B cell (primary cell): ENCODE results near the gene MYOM1. TPM values are rescaled to one million over a fixed set of nuclear protein-coding genes. Genes with fewer than 3 reads are reported as not detected.

Experiments
- ATAC-seq: fragments of 200-7000 bp; cut with Tn5 transposase; one replicate; pipeline ENCODE4 v1.10.0; 2021; ENCODE audit warnings: low read depth, mild to moderate bottlenecking, moderate number of reproducible peaks, moderate library complexity
- CTCF ChIA-PET: fragments of 350-600 bp; sonication (Branson Sonifier 250); formaldehyde crosslinking; loops from one replicate; lab custom pipeline; 2021; ENCODE audit warnings: antibody characterized with exemption, inconsistent platforms; lab: Charles Lee
- POLR2A ChIA-PET: fragments of 350-600 bp; sonication (Branson Sonifier 250); formaldehyde crosslinking; loops from one replicate; lab custom pipeline; 2021; ENCODE audit warnings: antibody characterized with exemption; lab: Charles Lee
- DNase-seq: peaks from one replicate; pipeline ENCODE4 v3.0.0; 2013
- H2AFZ ChIP-seq: 2 replicates; pipeline ENCODE4 v1.6.1; 2012; ENCODE audit warnings: mild to moderate bottlenecking, low read depth, low read length; ENCODE audit not compliant: insufficient read depth, poor library complexity, severe bottlenecking
- H3K27ac ChIP-seq, 2 donors: 1 replicate in 1 of 2; 2 replicates in 1 of 2; pipeline ENCODE4 v1.5.1; 2012 to 2013; ENCODE audit warnings: low read length in 2 of 2, mild to moderate bottlenecking in 2 of 2, moderate library complexity in 1 of 2
- H3K27me3 ChIP-seq, 4 experiments: fragments of 200-600 bp in 1 of 4; sonication (generic) in 1 of 4; replicated peaks in 1 of 4; 1 replicate in 2 of 4; 2 replicates in 2 of 4; pipeline versions ENCODE4 v1.6.1 to v1.7.0; 2013 to 2016; ENCODE audit warnings: low read length in 3 of 4, mild to moderate bottlenecking in 2 of 4, mixed read lengths in 1 of 4, moderate library complexity in 1 of 4; ENCODE audit not compliant: insufficient read depth in 4 of 4, control insufficient read depth in 3 of 4; ENCODE audit errors: control extremely low read depth in 1 of 4
- H3K36me3 ChIP-seq, 2 experiments: replicated peaks in 1 of 2; 1 replicate in 1 of 2; 2 replicates in 1 of 2; pipeline versions ENCODE4 v1.6.1 to v1.7.1; 2013; ENCODE audit warnings: low read length in 1 of 2; ENCODE audit not compliant: insufficient read depth in 2 of 2, control insufficient read depth in 1 of 2; ENCODE audit errors: control extremely low read depth in 1 of 2, extremely low read depth in 1 of 2
- H3K4me1 ChIP-seq, 2 donors: fragments of 200-600 bp in 1 of 2; sonication (generic) in 1 of 2; 1 replicate in 1 of 2; 2 replicates in 1 of 2; pipeline versions ENCODE4 v1.5.1 to v1.6.1; 2013 to 2017; ENCODE audit warnings: low read length in 2 of 2; ENCODE audit not compliant: control insufficient read depth in 2 of 2, insufficient read depth in 2 of 2
- H3K4me2 ChIP-seq: replicated peaks from 2 replicates; pipeline ENCODE3; 2012; ENCODE audit warnings: mild to moderate bottlenecking, low read depth, low read length; ENCODE audit not compliant: poor library complexity, severe bottlenecking
- H3K4me3 ChIP-seq, 5 experiments: fragments of 200-600 bp in 1 of 5; sonication (generic) in 1 of 5; 1 replicate in 3 of 5; 2 replicates in 2 of 5; pipeline versions ENCODE4 v1.5.1 to v1.7.0; 2011 to 2016; ENCODE audit warnings: low read length in 4 of 5, mild to moderate bottlenecking in 4 of 5, low read depth in 2 of 5, control low read depth in 1 of 5, moderate library complexity in 1 of 5; ENCODE audit not compliant: insufficient read depth in 1 of 5; ENCODE audit errors: control extremely low read depth in 1 of 5, extremely low read depth in 1 of 5
- H3K79me2 ChIP-seq: fragments of 200-600 bp; sonication (generic); one replicate; pipeline ENCODE4 v1.6.0; 2016; ENCODE audit warnings: low read length; ENCODE audit not compliant: control insufficient read depth, insufficient read depth
- H3K9ac ChIP-seq: fragments of 200-600 bp; sonication (generic); 2 replicates; pipeline ENCODE4 v1.6.1; 2017; ENCODE audit warnings: mild to moderate bottlenecking, low read length, moderate library complexity
- H3K9me3 ChIP-seq, 3 donors: one replicate each; pipeline versions ENCODE4 v1.6.1 to v1.7.1; 2013; ENCODE audit warnings: low read length in 2 of 3; ENCODE audit not compliant: control insufficient read depth in 2 of 3, insufficient read depth in 1 of 3; ENCODE audit errors: control extremely low read depth in 1 of 3
- H4K20me1 ChIP-seq: 2 replicates; pipeline ENCODE4 v1.6.0; 2012; ENCODE audit warnings: mild to moderate bottlenecking, low read length; ENCODE audit not compliant: insufficient read depth, control insufficient read depth, poor library complexity, severe bottlenecking
- H3K27ac Mint-ChIP-seq: one replicate; pipeline ENCODE4 v1.8.0; 2021; ENCODE audit warnings: mixed read lengths
- H3K27me3 Mint-ChIP-seq: one replicate; pipeline ENCODE4 v1.8.0; 2021; ENCODE audit warnings: mixed read lengths
- H3K4me1 Mint-ChIP-seq: one replicate; pipeline ENCODE4 v1.8.0; 2021; ENCODE audit warnings: mixed read lengths
- H3K4me3 Mint-ChIP-seq: one replicate; pipeline ENCODE4 v1.8.0; 2021; ENCODE audit warnings: mixed read lengths
- H3K9me3 Mint-ChIP-seq: one replicate; pipeline ENCODE4 v1.8.0; 2022; ENCODE audit warnings: mixed read lengths; ENCODE audit not compliant: insufficient read depth
- CTCF ChIP-seq: fragments of 200-600 bp; IDR thresholded peaks from one replicate; pipeline ENCODE4 v1.8.0; 2022; ENCODE audit warnings: antibody characterized with exemption, mild to moderate bottlenecking
- EZH2 ChIP-seq: IDR thresholded peaks from 2 replicates; pipeline ENCODE4 v1.6.1; 2012; ENCODE audit warnings: borderline replicate concordance, low read depth, mild to moderate bottlenecking, moderate library complexity, low read length; ENCODE audit not compliant: insufficient read depth, poor library complexity, severe bottlenecking
- WGBS: methylation state at CpG from one replicate; pipeline ENCODE4 v1.1.5; 2013; ENCODE audit warnings: missing lambda C conversion rate; ENCODE audit not compliant: insufficient coverage; 5-methylcytosine and 5-hydroxymethylcytosine counted together
- intact Hi-C: fragments of 100-400 bp; cut with micrococcal nuclease; formaldehyde crosslinking; loops from one replicate; pipeline ENCODE4 v1.10.0; 2022
- polyA plus RNA-seq: library from polyadenylated mRNA; depleted of rRNA; stranded (reverse); fragments of >200 nt; gene quantifications from 2 replicates; pipeline ENCODE4 v1.2.3, GENCODE V29; 2012
- total RNA-seq, 2 donors: library from RNA; stranded (reverse); fragments of 120-200 nt in 1 of 2; gene quantifications; 1 replicate in 1 of 2; 2 replicates in 1 of 2; pipeline versions ENCODE4 v1.2.3 to v1.2.4, GENCODE V29; 2013 to 2022

MYOM1 gene
- total and polyA plus RNA-seq, 2 donors (not counting 1 experiment from before 2014, with no cell fraction given), result 1.5 to 12.8 TPM

GRCh38 chr18:3120356-3120755 lies 99.4 kb downstream of the MYOM1 start:
- POLR2A ChIA-PET, result no interaction called here
- Mint-ChIP-seq H3K4me1 (no peaks in the 10 kb centered on the region), H3K4me3 (no peak overlapping the region), H3K27me3 (no peaks in the 10 kb centered on the region), H3K27ac (no peak overlapping the region), H3K9me3 (peaks cover 1% of the 10 kb centered on the region)
- no peak for ATAC-seq
- peaks cover 0 to 3% (median 0%) of the 10 kb centered on the region in 4 experiments for H3K27me3 ChIP-seq
- no peaks in the 10 kb centered on the region for H3K4me1 ChIP-seq
- H4K20me1 ChIP-seq, result no peaks in the 10 kb centered on the region
- intact Hi-C loops, result no loop called here
- H3K4me2 ChIP-seq, result no peak overlapping the region
- no peaks in the 10 kb centered on the region for H3K9me3 ChIP-seq
- H2AFZ ChIP-seq, result no peak overlapping the region
- no peak overlapping the region for H3K4me3 ChIP-seq
- H3K27ac ChIP-seq, result no peak overlapping the region
- no peak overlapping the region for H3K9ac ChIP-seq
- CTCF ChIA-PET, result interaction anchor here (0.8 to 1.2 kb wide), 3 partner anchors 8 to 127 kb away, joined by 3 to 4 read pairs (median 3); partner anchors contain the start of gene MYL12A
- TF ChIP-seq CTCF, result no peak
- TF ChIP-seq EZH2, result no peak
- peaks cover 0 to 3% of the 10 kb centered on the region in 2 experiments for H3K36me3 ChIP-seq
- 37% methylated on average over 8 of the region's 9 CpGs for WGBS
- H3K79me2 ChIP-seq, result no peaks in the 10 kb centered on the region
- no peak for DNase-seq

DNA sequence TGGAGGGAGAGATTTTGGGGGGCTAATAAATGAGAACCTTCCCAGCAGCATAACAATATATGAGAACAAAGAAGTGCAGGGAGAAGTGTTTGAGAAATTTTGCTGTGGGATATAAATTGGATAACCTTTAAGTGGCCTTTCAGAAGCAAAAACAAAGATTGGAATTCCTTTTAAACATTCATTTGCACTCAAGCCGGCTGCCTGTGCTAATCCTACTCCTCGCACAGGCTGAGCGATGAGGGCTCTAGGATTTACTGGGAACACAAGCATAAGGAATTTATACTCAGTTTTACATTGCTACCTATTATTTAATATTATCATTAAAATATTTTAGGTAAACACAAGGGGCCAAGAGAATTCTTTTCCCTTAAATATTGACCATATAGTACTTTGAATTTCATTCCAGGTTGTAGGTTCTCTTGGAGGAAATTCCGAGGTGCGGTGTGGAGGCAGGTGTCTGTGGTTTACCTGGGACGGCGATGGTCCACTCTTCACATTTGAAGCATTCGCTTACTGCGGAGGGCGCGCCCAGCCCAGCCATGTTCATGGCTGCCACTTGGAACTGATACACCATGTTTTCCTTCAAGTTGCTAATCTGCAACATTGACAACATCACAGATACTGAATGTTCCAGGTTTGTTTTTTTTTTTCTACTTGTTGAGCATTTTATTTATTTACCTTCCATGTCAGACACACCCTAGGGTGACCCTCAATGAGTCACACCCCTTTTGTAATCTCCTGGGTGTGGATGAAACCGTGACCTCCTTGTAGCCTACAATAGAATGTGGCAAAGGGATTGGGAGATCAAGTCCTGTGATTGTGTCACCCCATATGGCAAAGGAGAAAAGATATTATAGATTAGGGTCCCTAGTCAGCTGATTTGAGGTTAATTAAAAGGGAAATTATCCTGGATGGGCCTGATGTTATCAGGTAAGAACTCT lies 100.1 kb downstream of the MYOM1 start:
- no peak overlapping the region for H3K9ac ChIP-seq
- WGBS, result 100% methylated on average over 7 of the region's 12 CpGs

More for the DNA sequence above, 100.1 kb downstream of the MYOM1 start:
- no peaks in the 10 kb centered on the region for H3K27me3 Mint-ChIP-seq
- Histone ChIP-seq H3K9me3 (no peaks in the 10 kb centered on the region), H4K20me1 (no peaks in the 10 kb centered on the region), H3K79me2 (no peaks in the 10 kb centered on the region), H3K4me2 (no peak overlapping the region), H3K27ac (no peak overlapping the region), H2AFZ (no peak overlapping the region), H3K4me3 (no peak overlapping the region), H3K27me3 (peaks cover 0 to 3% (median 0%) of the 10 kb centered on the region in 4 experiments), H3K4me1 (no peaks in the 10 kb centered on the region), H3K36me3 (peaks cover 0 to under 1% of the 10 kb centered on the region in 2 experiments)
- TF ChIP-seq CTCF (no peak), EZH2 (no peak)
- ChIA-PET POLR2A (no interaction called here), CTCF (interaction anchor here (1.2 kb wide), 1 partner anchor 128 kb away, joined by 3 read pairs; the partner anchor contains the start of gene MYL12A)
- ATAC-seq, result no peak
- no peaks in the 10 kb centered on the region for H3K4me1 Mint-ChIP-seq
- no peak overlapping the region for H3K4me3 Mint-ChIP-seq
- no peak overlapping the region for H3K27ac Mint-ChIP-seq
- no peaks in the 10 kb centered on the region for H3K9me3 Mint-ChIP-seq
- intact Hi-C loops, result no loop called here
- no peak for DNase-seq
